Lower leg skin (tissue), 4 donors: ENCODE results near the gene WNT10A. TPM values are rescaled to one million over a fixed set of nuclear protein-coding genes. Genes with fewer than 3 reads are reported as not detected.

Experiments used
- DNase-seq, 2 donors: peaks; one replicate each; pipeline ENCODE4 v3.0.0-alpha.2; 2019; ENCODE audit warnings: low spot score in 2 of 2
- H3K4me3 ChIP-seq: fragments of 200-600 bp; sonication (generic); 2 replicates; pipeline ENCODE4 v1.5.1; 2017; ENCODE audit warnings: mild to moderate bottlenecking, low read depth; ENCODE audit not compliant: poor library complexity, severe bottlenecking
- CTCF ChIP-seq, 3 donors: fragments of 450-650 bp; IDR thresholded peaks; one replicate each; pipeline ENCODE4 v1.5.1; 2016; ENCODE audit warnings: antibody characterized with exemption in 3 of 3, mild to moderate bottlenecking in 3 of 3, moderate library complexity in 2 of 3
- POLR2A ChIP-seq, 2 donors: fragments of 450-650 bp; IDR thresholded peaks; one replicate each; pipeline ENCODE4 v1.6.1; 2016 to 2017; ENCODE audit warnings: antibody characterized with exemption in 2 of 2, mild to moderate bottlenecking in 1 of 2, moderate library complexity in 1 of 2
- WGBS, 2 donors: methylation state at CpG; one replicate each; pipeline ENCODE4 v1.1.5; 2018; 5-methylcytosine and 5-hydroxymethylcytosine counted together
- intact Hi-C: fragments of 100-400 bp; cut with DNase I; formaldehyde crosslinking; loops from one replicate; pipeline ENCODE4 v1.15.0; 2023; ENCODE audit warnings: low total_unique reads
- total RNA-seq, 4 donors: library from RNA; depleted of rRNA; stranded (reverse); fragments of >200 nt; gene quantifications; one replicate each; pipeline ENCODE4 v1.1.0, GENCODE V29; 2016

WNT10A gene
- total RNA-seq, 4 donors from 2014 or later = 10.0 to 16.5 (median 15.2) TPM

GRCh38 chr2:218895326-218895725, 14.7 kb downstream of the WNT10A start:
- WGBS, 2 donors = 49 to 53% methylated on average over 3 of the region's 3 CpGs
- H3K4me3 ChIP-seq = no peak overlapping the region
- intact Hi-C loops = no loop called here
- peak in 1 of 2 donors; percentile 85 for DNase-seq
- no peak for TF ChIP-seq CTCF (IDR thresholded peaks at IDR 0.05)
- no peak for TF ChIP-seq POLR2A (IDR thresholded peaks at IDR 0.05)

- TF ChIP-seq CTCF (IDR thresholded peaks at IDR 0.05) = no peak
- no peak for TF ChIP-seq POLR2A (IDR thresholded peaks at IDR 0.05)
- intact Hi-C loops = no loop called here
- WGBS, 2 donors = 32 to 37% methylated on average over 8 of the region's 8 CpGs
- peak in 1 of 2 donors; percentile 76 for DNase-seq
- H3K4me3 ChIP-seq = no peak overlapping the region
These were observed 15.3 kb downstream of the WNT10A start for GRCh38 chr2:218895759-218896500.

- H3K4me3 ChIP-seq = no peak overlapping the region
- 6 to 7% methylated on average over 31 to 37 of the region's 40 CpGs for WGBS, 2 donors
- intact Hi-C loops = no loop called here
- TF ChIP-seq CTCF (IDR thresholded peaks at IDR 0.05) (no peak), POLR2A (IDR thresholded peaks at IDR 0.05) (no peak)
- peak in 1 of 2 donors; percentile 85 for DNase-seq
These were observed 16.1 kb downstream of the WNT10A start for GRCh38 chr2:218896501-218897393.

- intact Hi-C loops = no loop called here
- peak in 1 of 2 donors; percentile 83 for DNase-seq
- 9 to 15% methylated on average over 21 to 23 of the region's 34 CpGs for WGBS, 2 donors
- no peak for TF ChIP-seq POLR2A (IDR thresholded peaks at IDR 0.05)
- TF ChIP-seq CTCF (IDR thresholded peaks at IDR 0.05) = no peak
- H3K4me3 ChIP-seq = no peak overlapping the region
These were observed 16.9 kb downstream of the WNT10A start for GRCh38 chr2:218897394-218898108.

GRCh38 chr2:218898109-218898878, 17.6 kb downstream of the WNT10A start:
- WGBS, 2 donors = 6 to 8% methylated on average over 33 to 38 of the region's 52 CpGs
- TF ChIP-seq POLR2A (IDR thresholded peaks at IDR 0.05) (no peak), CTCF (IDR thresholded peaks at IDR 0.05) (peak in 1 of 3 donors; percentile 87)
- intact Hi-C loops = no loop called here
- DNase-seq = peak in 1 of 2 donors; percentile 96
- no peak overlapping the region for H3K4me3 ChIP-seq
